ENCODE results near the gene SPNS1.
"Not testable (repeated sequence)": the region's sequence is repeated elsewhere in the genome, so short reads cannot be mapped to it uniquely, and the experiment has no call there.

SPNS1 gene

DNA sequence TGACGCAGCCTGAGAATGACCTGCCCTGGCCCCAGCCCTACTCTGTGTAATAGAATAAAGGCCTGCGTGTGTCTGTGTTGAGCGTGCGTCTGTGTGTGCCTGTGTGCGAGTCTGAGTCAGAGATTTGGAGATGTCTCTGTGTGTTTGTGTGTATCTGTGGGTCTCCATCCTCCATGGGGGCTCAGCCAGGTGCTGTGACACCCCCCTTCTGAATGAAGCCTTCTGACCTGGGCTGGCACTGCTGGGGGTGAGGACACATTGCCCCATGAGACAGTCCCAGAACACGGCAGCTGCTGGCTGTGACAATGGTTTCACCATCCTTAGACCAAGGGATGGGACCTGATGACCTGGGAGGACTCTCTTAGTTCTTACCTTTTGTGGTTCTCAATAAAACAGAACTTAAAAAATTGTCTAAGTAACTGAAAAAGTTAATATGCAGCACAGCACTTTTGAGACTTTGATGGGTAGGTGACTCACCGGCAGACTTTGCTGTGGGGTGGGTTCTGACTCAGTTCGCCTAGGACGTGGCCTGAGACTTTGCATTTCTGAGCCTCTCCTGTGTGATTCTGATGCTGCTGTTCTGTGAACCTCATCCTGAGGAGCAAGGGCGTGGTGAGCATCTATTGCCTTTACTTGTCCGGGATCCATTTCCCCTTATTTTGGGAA, 15.9 kb downstream of the SPNS1 start:
- FAIRE-seq, result no peak

DNA sequence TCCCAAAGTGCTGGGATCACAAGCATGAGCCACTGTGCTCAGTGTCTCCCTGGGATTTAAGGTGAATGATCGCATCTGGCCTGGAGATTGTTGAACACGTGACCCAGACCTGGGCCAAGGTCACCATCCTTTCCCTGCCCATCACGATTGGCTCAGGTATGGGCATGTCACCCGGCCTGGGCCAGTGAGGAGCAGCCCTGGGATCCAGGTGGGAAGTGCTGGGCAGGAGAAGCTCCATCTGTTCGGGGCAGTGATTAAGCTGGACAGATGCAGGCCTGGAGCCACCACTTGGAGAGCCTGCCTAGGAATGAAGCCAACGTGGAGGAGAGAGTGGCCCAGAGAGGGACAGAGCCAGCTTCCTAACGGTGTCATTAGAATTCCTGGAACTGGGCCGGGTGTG, 17.1 kb downstream of the SPNS1 start:
- FAIRE-seq, result no peak

DNA sequence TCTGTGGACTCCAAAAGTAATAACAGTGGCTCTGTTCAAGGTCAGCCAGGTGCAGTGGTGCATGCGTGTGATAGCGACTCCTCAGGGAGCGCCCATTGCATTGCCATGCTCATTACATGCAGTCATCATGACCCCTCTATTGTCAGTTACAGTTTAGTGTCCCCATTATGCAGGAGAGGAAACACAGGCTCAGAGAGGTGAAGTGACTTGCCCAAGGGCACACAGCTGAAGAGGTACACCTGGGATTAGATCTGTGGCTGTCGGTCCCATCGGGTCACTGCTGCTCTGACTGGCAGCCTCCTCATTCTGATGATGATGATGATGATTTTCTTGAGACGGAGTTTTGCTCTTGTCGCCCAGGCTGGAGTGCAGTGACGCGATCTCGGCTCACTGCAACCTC, 17.9 kb downstream of the SPNS1 start:
- no peak for FAIRE-seq

DNA sequence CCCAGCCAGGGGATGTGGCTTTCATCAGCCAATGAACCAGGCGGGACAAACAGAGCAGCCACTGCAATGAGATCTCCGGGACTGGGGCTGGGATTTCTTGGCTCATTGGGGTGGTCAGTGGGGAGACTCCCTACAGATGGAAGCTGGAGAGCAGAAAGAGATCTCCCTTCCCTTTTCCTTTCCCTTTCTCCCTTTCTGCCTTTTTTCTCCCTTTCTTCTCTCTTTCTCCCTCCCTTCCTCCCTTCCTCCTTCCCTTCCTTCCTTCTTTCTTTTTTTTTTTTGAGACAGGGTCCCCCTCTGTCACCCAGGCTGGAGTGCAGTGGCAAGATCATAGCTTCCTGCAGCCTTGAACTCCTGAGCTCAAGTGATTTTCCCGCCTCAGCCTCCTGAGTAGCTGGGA, 24.3 kb downstream of the SPNS1 start:
- no peak for FAIRE-seq

DNA sequence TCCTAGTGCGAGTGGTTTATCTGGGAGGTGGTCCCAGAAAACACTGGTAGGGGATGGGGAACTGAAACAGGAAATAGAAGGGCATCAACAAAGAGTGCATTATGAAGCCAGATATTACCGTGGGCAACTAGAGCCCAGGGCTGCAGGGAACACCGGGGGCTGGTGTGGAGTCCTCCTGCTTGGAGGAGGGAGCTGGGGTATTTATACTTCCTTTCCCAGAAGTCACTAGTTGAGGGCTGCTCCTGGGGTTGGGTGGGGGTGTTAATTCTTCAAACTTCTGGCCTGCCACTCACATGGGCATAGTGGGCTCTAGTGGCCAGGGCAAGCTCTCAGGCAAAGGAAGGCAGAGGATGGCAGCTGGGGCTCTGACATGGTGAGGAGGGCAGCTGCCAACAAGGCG, 25.0 kb downstream of the SPNS1 start:
- FAIRE-seq, result no peak

DNA sequence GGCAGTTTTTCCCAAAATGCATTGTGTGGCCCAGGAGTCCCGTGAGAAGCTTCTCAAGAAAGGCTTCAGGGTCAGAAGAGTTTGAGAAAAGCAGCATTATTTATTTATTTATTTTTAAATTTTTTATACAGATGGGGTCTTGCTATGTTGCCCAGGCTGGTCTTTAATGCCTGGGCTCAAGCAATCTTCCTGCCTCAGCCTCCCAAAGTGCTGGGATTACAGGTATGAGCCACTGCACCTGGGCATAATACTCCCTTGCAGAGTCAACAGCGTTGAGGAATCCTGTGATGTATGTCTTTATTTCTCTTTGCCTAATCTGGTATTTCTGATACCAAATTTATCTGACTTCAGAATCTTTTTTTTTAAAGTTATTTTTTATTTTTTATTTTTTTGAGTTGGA, 25.4 kb downstream of the SPNS1 start:
- FAIRE-seq, result no peak

DNA sequence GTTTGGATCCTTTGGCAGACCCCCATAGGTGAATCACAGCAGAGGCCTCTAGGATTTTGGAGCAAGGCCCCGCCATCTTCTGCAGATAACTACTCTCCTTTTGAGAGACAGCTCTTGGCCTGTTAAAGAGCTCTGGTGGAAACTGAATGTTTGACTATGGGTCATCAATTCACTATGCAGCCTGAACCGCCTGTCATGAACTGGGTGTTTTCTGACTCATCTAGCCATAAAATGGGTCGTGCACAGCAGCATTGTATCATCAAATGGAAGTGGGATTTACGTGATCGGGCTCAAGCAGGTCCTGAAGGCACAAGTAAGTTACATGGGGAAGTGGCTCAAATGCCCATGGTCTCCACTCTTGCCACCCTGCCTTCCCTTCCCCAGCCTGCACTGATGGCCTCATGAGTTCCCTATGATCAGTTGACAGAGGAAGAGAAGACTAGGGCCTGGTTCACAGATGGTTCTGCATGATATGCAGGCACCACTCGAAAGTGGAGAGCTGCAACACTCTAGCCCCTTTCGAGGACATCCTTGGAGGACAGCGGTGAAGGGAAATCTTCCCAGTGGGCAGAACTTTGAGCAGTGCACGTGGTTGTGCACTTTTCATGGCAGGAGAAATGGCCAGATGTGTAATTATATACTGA, 30.0 kb downstream of the SPNS1 start:
- not testable (repeated sequence) for FAIRE-seq

DNA sequence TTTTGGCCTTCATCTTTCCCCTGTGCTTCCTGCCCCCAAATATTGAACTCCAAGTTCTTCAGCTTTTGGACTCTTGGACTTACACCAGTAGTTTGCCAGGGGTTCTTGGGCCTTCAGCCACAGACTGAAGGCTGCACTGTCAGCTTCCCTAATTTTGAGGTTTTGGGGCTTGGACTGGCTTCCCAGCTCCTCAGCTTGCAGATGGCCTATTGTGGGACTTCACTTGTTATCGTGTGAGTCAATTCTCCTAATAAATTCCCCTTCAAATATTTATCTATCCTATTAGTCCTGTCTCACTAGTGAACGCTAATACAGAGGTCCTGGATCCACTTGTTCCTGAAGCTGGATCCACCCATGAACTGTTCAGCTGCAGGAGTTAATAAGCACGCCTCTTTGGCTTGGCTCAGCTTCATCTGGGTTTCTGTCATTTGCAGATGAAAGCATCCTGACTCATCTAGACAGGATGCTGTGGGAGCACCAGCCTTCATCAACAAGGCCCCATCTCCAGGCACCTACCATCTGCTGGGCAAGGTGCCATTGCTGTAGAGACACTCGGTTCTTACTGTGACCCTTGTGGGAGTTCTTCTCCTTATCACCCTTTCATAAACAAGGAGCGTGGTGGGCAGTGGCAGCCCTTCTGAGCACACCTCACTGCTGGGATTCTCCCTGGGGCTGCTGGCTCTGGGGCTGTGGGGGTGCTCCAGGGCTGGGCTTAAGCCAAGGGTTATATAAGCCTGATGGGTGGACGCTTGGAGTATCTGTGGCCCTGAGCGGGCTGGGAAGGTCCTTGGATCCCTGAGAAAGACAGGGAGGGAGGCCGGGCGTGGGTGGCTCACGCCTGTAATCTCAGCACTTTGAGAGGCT, 33.4 kb downstream of the SPNS1 start:
- no peak for FAIRE-seq

DNA sequence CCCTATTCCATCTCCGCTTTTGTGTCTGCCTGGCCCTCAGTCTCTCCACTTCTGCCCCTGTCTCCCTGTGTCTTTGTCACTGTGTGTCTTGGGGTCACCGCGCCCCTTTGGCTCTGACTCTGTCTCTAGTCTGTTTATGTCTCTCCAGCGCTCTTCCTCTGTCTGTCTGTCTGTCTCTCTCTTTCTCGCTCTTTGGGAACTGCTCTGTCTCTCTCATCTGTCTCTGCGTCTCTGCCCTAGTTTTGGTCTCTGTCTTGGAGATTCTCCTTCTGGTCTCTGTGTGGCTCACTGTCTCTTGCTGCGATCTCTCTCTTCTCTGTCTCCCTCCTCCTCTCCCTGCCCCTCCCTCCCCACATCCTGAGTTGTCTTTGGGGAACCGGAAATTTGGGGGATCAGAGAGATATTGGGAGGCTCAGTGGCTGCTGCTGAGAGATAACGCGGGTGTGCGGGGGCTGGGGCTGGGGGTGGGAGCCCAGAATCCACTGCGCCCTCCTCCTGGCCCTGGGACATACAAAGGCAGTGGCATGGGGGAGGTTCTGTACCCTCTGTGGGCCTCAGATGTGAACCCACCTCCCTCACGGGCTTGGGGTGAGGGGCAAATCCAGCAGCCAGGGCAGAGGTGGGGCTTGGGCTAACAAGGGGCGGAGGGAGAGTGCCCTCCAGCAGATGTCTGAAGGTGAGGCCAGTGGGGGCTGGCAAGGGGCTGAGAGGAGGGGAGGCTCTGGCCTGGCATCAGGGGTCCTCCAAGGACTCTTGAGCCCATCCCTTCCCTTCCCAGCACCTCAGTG, 34.7 kb downstream of the SPNS1 start:
- no peak for FAIRE-seq

DNA sequence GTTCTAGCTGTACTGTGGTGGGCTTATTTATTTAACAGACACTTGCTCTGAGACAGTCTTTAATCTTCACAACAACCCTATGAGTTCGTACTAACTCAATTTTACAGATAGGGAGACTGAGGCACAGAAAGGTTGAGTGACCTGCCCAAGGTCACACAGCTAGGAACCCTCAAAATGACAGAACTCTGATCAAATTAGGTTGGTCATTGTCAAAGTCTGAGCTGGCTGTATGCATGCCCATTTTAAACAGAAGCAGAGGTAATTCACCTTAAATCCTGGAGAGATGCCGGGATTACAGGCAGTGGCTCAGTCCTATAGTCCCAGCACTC, 35.2 kb downstream of the SPNS1 start:
- no peak for FAIRE-seq

DNA sequence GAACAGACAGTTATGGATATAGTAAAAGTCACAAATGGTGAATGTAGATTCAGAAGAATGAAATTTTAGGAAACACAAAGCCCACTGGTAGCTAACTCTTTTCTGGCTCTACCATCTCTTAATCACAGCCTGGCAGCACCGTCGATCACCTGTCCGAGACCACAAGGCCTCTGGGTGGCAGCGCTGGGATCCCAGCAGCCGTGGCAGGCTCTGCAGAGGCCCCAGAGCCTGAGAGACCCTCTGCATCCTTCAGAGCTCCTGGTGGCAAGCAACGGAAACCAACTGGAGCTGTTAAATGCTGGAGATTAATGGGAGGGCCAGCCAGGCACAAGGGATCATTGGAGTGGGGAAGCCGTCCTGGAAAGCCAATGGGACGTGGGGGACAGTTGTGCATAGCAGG, 36.5 kb downstream of the SPNS1 start:
- FAIRE-seq, result no peak

DNA sequence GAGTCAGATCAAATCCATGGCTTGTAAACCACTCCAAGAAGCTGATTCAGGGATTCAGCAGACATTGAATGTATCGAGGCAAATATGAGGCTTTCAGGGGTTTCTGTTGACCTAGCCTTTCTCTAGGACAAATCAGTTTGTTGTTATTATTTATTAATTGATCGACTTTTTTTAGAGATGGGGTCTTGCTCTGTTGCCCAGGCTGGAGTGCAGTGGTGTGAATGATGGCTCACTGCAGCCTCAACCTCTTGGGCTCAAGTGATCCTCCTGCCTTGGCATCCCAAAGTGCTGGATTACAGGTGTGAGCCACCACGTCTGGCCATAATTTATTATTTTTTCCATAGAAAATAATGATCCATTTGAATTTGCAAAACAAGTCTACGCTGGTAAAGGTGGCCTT, 37.3 kb downstream of the SPNS1 start:
- no peak for FAIRE-seq

DNA sequence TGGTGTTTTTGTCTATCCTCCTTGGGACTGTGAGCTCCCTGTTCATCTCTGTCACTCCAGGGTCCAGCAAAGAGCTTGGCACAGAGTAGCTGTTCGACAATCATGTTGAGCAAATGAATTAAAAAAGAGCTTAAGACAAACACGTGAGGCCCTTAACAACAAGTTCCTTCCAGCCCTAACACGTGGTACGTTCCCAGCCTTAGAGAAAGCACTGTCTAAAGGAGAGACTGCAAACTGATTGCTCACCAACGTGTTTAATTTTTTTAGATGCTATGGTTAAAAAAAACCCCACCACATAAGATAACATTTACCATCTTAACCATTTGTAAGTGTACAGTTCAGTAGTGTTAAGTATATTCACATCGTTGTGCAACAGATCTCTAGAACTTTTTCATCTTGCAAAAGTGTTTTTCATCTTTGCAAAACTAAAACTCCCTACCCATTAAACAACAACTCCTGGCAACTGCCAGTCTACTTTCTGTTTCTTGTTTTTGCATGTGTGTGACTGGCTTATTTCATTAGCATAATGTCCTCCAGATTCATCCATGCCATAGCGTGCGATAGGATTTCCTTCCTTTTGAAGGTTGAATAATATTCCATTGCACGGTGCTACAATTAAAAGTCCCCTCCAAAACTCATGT, 38.5 kb downstream of the SPNS1 start:
- no peak for FAIRE-seq

DNA sequence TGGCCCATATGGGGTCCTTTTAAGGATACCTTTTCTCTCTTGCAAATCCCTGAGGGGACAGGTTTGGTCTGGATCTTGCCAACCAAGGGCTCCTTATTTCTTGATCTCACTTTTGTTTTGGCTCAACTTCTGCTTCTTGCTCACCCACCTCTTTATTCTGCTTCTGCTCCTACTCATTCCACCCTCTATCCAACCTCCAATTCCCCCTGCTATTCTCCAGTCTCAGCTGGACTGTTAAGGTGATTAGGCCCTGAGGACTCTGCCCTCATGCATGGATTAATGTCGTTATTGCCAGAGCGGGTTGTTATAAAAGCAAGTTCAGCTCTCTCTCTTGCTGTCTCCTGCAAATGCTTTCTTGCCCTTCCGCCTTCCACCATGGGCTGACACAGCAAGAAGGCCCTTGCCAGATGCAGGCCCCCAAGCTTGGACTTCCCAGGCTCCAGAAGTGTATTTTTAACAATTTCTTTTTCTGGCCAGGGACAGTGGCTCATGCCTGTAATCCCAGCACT, 40.0 kb downstream of the SPNS1 start:
- FAIRE-seq, result no peak

DNA sequence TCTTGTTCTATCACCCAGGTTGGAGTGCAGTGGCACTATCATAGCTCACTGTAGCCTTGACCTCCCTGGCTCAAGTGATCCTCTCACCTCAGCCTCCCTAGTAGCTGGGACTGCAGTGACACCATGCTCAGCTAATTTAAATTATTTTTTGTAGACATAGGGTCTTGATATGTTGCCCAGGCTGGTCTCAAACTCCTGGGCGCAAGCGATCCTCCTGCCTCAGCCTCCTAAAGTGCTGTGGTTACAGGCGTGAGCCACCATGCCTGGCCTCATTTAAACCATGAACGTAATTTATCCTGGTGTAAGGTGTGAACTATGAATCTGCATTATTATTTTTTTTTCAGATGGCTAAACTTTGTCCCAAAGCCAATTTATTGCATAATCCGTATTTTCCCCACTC, 47.6 kb downstream of the SPNS1 start:
- no peak for FAIRE-seq

DNA sequence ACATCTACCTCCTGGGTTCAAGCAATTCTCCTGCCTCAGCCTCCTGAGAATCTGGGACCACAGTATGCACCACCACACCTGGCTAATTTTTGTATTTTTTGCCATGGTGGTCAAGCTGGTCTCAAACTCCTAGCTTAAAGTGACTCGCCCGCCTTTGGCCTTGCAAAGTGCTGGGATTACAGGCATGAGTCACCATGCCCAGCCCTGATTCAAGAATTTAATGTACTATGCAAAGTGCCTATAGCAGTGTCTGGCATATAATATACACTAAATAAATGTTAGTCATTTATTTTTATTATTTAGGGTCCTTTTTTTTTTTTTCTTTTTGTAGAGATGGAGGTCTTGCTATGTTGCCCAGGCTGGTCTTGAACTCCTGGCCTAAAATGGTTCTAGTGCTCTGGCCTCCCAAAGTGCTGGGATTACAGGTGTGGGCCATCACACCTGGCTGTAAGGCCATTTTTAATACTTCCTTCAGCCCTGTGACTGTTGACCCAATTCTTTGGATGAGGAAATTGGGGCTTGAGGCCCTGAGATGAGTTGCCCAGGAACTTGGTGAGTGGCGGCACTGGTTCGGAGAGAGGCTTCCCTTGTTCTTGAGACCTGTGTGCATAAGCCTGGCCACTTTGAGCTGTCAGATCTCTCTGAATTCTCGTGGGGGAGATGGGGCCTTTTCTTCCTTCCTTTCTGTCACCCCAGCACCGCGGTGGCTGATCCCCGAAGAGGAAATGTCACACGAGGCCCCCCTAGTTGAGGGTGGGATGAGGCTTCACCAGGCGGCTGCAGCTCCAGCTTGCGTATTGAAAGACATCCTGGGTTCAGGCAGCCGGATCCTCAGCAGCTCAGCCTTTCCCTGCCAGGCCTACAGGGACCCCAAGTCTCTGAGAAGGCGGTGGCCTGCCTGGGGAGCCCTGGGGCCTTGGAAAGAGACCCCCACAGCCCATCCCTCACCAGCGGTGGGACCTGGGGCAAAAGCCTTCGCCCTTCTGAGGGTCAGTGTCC, 49.0 kb downstream of the SPNS1 start:
- no peak for FAIRE-seq

DNA sequence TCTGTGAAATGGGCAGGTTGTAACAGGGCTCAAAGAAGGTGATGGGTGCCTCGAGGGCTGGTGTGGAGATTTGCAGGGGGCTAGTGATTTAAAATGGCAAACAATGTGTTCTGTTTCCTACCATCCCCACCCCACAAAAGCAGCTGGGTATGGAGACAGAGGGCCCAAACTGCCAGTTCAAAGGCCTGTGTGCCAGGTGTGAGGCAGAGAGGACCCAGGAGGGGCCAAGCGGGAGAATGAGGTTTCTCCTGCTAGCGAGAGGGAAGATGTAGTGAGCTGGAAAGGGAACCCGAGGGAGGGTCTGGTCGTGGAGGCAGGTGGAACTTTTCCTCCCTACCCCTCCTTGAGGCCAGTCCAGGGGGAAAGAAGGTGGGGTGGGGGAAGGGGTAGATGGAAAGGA, 49.7 kb downstream of the SPNS1 start:
- FAIRE-seq, result no peak

DNA sequence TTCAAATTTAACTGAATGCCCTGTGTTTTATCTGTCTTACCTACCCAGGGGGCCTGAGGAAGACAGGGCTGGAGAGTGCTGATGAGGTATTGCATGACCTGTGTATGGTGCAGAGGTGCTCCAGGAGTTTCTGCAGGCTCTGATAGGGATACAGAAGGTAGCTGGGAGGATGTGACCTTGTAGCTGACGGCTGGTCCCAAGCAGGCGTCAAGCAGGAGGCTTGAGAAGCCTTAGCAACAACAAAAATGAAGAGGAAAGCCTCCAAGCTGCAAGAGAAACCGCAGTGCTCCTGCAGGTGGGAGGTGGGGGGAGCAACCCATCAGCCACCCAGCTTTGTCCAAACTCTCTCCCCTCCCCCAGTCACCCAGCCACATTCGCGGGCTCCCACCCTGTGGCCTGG, 50.6 kb downstream of the SPNS1 start:
- FAIRE-seq, result no peak

DNA sequence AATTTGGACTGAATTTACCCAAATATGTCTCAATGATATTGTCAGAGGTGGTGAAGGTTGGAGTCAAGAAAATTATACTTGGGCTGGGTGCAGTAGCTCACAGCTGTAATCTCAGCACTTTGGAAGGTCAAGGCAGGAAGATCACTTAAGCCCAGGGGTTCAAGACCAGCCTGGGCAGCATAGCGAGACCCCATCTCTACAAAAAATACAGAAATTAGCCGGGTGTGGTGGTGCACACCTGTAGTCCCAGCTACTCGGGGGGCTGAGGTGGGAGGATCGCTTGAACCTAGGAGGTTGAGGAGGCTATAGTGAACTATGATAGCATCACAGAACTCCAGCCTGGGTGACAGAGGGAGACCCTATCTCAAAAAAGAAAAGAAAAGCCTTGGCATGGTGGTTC, 51.2 kb downstream of the SPNS1 start:
- no peak for FAIRE-seq

DNA sequence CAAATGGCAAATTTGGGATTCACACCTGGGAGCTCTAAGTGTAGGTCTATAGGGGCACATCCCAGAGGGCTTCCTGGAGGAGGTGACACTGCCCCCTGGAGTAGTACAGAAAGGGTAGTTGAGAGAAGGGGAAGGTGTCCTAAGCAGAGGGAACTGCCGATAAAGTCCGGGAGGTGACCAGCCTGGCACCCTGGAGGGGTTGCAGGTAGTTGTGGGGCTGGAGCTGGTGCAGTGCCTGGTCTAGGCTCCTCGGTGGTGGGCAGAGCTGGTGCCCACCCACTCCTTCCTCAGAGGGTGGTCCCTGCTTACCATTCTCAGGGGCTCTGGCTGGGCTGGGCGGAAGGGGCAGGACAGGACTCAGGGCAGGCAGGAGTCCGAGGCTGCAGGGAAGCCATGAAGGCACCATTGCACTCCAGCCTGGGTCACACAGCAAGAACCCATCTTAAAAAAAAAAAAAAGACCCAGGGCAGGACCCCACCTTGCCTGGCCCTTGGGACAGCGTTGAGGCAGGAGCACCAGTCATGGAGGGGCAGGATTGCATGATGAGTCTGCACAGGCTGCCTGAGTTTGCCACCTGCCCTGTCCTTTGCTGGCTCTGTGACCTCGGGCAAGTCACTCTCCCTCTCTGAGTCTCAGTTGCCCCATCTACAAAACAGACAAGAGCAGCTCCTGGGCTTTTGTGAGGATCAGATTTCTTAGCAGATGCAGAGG, 54.0 kb downstream of the SPNS1 start:
- FAIRE-seq, result no peak

All from colon (tissue), 2 donors.